A673 (cell line): ENCODE data around the gene CARD6.

ENCODE experiments used
- EZH2 ChIP-seq: fragments of 200-600 bp; sonication (generic); IDR thresholded peaks from 2 replicates; pipeline ENCODE4 v1.6.1; 2017; ENCODE audit warnings: borderline replicate concordance, low read depth, mild to moderate bottlenecking, mixed read lengths, antibody characterized with exemption, low read length; ENCODE audit not compliant: poor library complexity, severe bottlenecking
- TF ChIP-seq, protein P1 (sequence below): fragments of 300-800, 200-600 bp; sonication (generic); conservative IDR thresholded peaks from 2 replicates; pipeline ENCODE4 v1.5.1; 2017; ENCODE audit warnings: low read depth, mild to moderate bottlenecking, antibody characterized with exemption, low read length, moderate library complexity, mixed read lengths

- TF ChIP-seq, protein P1, sequence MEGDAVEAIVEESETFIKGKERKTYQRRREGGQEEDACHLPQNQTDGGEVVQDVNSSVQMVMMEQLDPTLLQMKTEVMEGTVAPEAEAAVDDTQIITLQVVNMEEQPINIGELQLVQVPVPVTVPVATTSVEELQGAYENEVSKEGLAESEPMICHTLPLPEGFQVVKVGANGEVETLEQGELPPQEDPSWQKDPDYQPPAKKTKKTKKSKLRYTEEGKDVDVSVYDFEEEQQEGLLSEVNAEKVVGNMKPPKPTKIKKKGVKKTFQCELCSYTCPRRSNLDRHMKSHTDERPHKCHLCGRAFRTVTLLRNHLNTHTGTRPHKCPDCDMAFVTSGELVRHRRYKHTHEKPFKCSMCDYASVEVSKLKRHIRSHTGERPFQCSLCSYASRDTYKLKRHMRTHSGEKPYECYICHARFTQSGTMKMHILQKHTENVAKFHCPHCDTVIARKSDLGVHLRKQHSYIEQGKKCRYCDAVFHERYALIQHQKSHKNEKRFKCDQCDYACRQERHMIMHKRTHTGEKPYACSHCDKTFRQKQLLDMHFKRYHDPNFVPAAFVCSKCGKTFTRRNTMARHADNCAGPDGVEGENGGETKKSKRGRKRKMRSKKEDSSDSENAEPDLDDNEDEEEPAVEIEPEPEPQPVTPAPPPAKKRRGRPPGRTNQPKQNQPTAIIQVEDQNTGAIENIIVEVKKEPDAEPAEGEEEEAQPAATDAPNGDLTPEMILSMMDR = no peak
- TF ChIP-seq EZH2 = no peak
These were observed 6.0 kb upstream of the CARD6 start, which contains the start of gene RPL37 for GRCh38 chr5:40834849-40835787.
